ENCODE measurements around the gene IL36B. TPM values are rescaled to one million over a fixed set of nuclear protein-coding genes. Genes with fewer than 3 reads are reported as not detected.

The IL36B gene
- polyA plus RNA-seq, 1 experiment, result not detected

DNA sequence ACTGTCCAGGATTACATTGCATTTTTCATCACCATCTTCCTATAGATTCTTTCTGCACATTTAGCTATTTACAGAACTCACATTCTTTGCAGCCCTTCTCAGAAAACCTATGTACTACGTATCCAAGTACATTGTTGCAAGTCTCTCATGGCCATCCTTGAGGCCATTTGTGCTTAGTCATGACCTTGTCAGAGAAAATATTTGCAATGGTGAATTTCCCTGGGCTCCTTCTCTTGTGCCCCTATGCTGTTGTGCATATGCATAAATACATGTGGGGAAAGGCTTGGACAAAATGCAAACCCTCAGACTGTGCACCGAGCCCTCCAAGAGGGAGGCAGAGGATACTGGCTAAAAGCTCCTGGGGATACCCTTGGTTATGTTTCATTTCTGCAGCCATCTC, 27.9 kb downstream of the IL36B start:
- Histone ChIP-seq H3K27ac (ENCODE audit: low read depth, low read length) (no peak overlapping the region), H3K9me3 (ENCODE audit: control insufficient read depth, insufficient read depth, low read length) (no peaks in the 10 kb centered on the region), H3K27me3 (ENCODE audit: control insufficient read depth, insufficient read depth, low read length) (peaks cover 14% of the 10 kb centered on the region), H3K4me3 (ENCODE audit: low read depth, low read length) (no peak overlapping the region)
- ChIA-PET CTCF (no interaction called here), POLR2A (no interaction called here)
- no peak for DNase-seq (ENCODE audit: low read depth, low spot score)
- TF ChIP-seq, protein P1, sequence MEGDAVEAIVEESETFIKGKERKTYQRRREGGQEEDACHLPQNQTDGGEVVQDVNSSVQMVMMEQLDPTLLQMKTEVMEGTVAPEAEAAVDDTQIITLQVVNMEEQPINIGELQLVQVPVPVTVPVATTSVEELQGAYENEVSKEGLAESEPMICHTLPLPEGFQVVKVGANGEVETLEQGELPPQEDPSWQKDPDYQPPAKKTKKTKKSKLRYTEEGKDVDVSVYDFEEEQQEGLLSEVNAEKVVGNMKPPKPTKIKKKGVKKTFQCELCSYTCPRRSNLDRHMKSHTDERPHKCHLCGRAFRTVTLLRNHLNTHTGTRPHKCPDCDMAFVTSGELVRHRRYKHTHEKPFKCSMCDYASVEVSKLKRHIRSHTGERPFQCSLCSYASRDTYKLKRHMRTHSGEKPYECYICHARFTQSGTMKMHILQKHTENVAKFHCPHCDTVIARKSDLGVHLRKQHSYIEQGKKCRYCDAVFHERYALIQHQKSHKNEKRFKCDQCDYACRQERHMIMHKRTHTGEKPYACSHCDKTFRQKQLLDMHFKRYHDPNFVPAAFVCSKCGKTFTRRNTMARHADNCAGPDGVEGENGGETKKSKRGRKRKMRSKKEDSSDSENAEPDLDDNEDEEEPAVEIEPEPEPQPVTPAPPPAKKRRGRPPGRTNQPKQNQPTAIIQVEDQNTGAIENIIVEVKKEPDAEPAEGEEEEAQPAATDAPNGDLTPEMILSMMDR (IDR thresholded peaks at IDR 0.05; ENCODE audit: low read depth, low read length), result no peak

DNA sequence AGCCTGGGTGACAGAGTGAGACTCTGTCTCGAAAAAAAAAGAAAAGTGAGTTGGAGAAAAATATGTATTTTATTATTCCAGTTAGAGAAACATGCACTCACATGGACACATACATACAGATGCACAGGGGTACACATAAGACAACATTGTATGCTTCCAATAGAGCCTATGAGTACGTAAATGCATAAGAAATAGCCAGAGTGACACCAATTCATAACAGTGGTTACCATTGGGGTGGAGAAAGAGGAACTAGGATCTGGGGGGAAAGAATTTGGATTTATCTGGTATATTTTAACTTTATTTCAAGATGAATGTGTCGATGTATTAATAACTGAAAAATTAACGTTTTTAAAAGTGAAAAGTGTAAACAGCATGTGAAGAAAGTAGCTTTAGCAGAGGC, 31.4 kb downstream of the IL36B start:
- H3K4me3 ChIP-seq (ENCODE audit: low read depth, low read length), result no peak overlapping the region
- no peak for DNase-seq (ENCODE audit: low read depth, low spot score)
- ChIA-PET CTCF (no interaction called here), POLR2A (no interaction called here)
- peaks cover 7% of the 10 kb centered on the region for H3K27me3 ChIP-seq (ENCODE audit: control insufficient read depth, insufficient read depth, low read length)
- H3K27ac ChIP-seq (ENCODE audit: low read depth, low read length), result no peak overlapping the region
- no peaks in the 10 kb centered on the region for H3K9me3 ChIP-seq (ENCODE audit: control insufficient read depth, insufficient read depth, low read length)
- TF ChIP-seq, protein P1 (IDR thresholded peaks at IDR 0.05; ENCODE audit: low read depth, low read length), result no peak

- POLR2A ChIA-PET, result no interaction called here
These were observed 34.2 kb downstream of the IL36B start for GRCh38 chr2:113018509-113018908.

DNA sequence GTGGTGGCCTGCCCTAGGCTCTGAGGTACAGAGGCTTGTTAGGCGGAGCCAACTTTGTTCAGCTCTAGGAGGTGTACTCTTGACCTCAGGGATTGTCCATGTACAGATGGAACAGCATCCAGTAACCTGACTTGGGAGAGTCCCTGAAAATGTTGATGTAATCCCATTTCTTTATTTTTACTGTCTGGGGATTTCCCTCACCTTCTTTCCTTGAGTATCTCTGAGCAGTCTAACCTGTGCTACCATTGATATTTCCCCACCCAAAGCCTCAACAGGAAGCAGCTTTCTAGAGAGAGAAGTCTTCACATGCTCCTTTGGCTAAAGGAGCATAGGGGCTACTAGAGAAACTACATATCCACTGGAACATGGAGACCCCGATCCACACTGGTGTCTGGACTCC, 37.0 kb downstream of the IL36B start:
- no peaks in the 10 kb centered on the region for H3K9me3 ChIP-seq (ENCODE audit: control insufficient read depth, insufficient read depth, low read length)
- TF ChIP-seq, protein P1 (IDR thresholded peaks at IDR 0.05; ENCODE audit: low read depth, low read length), result no peak
- DNase-seq (ENCODE audit: low read depth, low spot score), result no peak
- no peak overlapping the region for H3K27ac ChIP-seq (ENCODE audit: low read depth, low read length)
- ChIA-PET POLR2A (no interaction called here), CTCF (no interaction called here)
- H3K27me3 ChIP-seq (ENCODE audit: control insufficient read depth, insufficient read depth, low read length), result peaks cover 5% of the 10 kb centered on the region
- no peak overlapping the region for H3K4me3 ChIP-seq (ENCODE audit: low read depth, low read length)

More at GRCh38 chr2:113018509-113018908, 34.2 kb downstream of the IL36B start:
- no peak overlapping the region for H3K27ac ChIP-seq (ENCODE audit: low read depth, low read length)
- no peak for DNase-seq (ENCODE audit: low read depth, low spot score)
- no peak overlapping the region for H3K4me3 ChIP-seq (ENCODE audit: low read depth, low read length)
- CTCF ChIA-PET, result no interaction called here
- peaks cover 5% of the 10 kb centered on the region for H3K27me3 ChIP-seq (ENCODE audit: control insufficient read depth, insufficient read depth, low read length)
- TF ChIP-seq, protein P1 (IDR thresholded peaks at IDR 0.05; ENCODE audit: low read depth, low read length), result no peak
- no peaks in the 10 kb centered on the region for H3K9me3 ChIP-seq (ENCODE audit: control insufficient read depth, insufficient read depth, low read length)

GRCh38 chr2:113015042-113015441, 37.6 kb downstream of the IL36B start:
- ChIA-PET POLR2A (no interaction called here), CTCF (no interaction called here)
- TF ChIP-seq, protein P1 (IDR thresholded peaks at IDR 0.05; ENCODE audit: low read depth, low read length), result no peak
- no peaks in the 10 kb centered on the region for H3K9me3 ChIP-seq (ENCODE audit: control insufficient read depth, insufficient read depth, low read length)
- H3K27me3 ChIP-seq (ENCODE audit: control insufficient read depth, insufficient read depth, low read length), result peaks cover 5% of the 10 kb centered on the region
- H3K4me3 ChIP-seq (ENCODE audit: low read depth, low read length), result no peak overlapping the region
- no peak for DNase-seq (ENCODE audit: low read depth, low spot score)
- no peak overlapping the region for H3K27ac ChIP-seq (ENCODE audit: low read depth, low read length)
